ENCODE results near the gene CPNE2. TPM values are rescaled to one million over a fixed set of nuclear protein-coding genes. Genes with fewer than 3 reads are reported as not detected.

The CPNE2 gene
- total RNA-seq, 2 donors from 2014 or later, result 16.0 to 26.1 TPM

DNA sequence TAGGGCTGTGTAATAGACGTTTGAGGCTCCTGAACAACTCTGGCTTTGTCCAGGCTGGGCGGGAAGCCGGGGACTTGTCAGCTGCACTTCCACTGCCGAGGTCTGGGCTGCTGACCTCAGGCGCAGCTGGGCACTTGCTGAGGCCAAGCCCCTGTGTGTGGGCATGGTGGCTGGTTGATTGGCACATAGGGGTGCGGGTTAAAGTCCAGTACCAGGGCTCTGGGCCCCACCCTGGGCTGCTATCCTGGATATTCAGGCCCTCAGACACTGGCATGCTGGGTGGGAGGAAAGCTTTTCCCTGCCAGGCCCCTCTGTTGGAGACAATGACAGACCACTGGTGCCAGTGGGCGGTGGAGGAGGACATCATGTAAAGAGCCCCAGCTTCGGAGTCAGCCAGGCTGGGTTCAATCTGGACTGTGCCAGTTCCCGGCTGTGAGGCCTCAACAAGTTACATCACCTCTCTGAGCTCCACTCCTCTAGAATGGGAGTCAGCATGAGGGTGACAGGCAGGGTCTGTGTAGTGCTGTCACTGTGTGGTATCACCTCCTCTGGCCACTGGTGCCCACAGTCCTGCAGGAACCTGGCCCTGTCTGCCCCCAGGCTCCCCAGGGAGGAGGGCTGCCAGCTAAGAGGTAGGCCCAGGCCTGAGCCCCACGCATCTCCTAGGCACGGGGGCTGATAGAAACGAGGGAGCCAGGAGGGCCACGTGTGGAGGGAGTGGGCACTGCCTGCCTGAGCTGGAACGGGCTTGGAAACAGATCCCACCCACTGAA, 51.0 kb downstream of the CPNE2 start:
- Histone ChIP-seq H3K27ac (no peak overlapping the region), H3K9me3 (no peaks in the 10 kb centered on the region)

DNA sequence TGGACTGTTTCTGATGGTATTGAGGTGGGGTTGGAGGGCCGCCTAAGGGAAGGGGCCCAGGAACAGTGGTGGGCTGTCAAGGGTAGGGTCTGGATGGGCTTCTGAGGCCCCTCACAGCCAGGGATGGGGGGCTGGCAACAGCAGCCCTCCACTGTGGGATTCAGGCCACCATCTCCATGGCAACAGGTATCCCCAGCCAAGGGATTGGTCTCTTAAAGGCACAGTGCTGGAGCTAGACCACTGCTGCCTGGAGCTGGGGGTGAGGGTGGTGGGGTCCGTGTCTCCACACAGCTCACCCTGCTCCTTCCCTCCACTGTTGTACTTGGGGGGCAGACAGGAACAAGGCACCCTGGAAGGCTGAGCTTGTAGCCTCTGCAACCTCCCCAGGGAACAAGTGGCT, 51.6 kb downstream of the CPNE2 start:
- no peak for DNase-seq (ENCODE audit: low spot score)
- Histone ChIP-seq H3K4me3 (no peak overlapping the region), H3K27me3 (no peaks in the 10 kb centered on the region), H3K27ac (peak overlapping the region; percentile 36 to 43), H3K36me3 (no peaks in the 10 kb centered on the region), H3K4me1 (peaks cover 0 to 80% of the 10 kb centered on the region in 2 donors), H3K9me3 (no peaks in the 10 kb centered on the region)
- TF ChIP-seq, protein P1, sequence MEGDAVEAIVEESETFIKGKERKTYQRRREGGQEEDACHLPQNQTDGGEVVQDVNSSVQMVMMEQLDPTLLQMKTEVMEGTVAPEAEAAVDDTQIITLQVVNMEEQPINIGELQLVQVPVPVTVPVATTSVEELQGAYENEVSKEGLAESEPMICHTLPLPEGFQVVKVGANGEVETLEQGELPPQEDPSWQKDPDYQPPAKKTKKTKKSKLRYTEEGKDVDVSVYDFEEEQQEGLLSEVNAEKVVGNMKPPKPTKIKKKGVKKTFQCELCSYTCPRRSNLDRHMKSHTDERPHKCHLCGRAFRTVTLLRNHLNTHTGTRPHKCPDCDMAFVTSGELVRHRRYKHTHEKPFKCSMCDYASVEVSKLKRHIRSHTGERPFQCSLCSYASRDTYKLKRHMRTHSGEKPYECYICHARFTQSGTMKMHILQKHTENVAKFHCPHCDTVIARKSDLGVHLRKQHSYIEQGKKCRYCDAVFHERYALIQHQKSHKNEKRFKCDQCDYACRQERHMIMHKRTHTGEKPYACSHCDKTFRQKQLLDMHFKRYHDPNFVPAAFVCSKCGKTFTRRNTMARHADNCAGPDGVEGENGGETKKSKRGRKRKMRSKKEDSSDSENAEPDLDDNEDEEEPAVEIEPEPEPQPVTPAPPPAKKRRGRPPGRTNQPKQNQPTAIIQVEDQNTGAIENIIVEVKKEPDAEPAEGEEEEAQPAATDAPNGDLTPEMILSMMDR (IDR thresholded peaks at IDR 0.05), result no peak

More for the DNA sequence above, 51.0 kb downstream of the CPNE2 start:
- Histone ChIP-seq H3K4me3 (no peak overlapping the region), H3K36me3 (no peaks in the 10 kb centered on the region), H3K27me3 (no peaks in the 10 kb centered on the region), H3K4me1 (peaks cover 0 to 74% of the 10 kb centered on the region in 2 donors)
- no peak for DNase-seq (ENCODE audit: low spot score)
- TF ChIP-seq, protein P1 (IDR thresholded peaks at IDR 0.05), result no peak

DNA sequence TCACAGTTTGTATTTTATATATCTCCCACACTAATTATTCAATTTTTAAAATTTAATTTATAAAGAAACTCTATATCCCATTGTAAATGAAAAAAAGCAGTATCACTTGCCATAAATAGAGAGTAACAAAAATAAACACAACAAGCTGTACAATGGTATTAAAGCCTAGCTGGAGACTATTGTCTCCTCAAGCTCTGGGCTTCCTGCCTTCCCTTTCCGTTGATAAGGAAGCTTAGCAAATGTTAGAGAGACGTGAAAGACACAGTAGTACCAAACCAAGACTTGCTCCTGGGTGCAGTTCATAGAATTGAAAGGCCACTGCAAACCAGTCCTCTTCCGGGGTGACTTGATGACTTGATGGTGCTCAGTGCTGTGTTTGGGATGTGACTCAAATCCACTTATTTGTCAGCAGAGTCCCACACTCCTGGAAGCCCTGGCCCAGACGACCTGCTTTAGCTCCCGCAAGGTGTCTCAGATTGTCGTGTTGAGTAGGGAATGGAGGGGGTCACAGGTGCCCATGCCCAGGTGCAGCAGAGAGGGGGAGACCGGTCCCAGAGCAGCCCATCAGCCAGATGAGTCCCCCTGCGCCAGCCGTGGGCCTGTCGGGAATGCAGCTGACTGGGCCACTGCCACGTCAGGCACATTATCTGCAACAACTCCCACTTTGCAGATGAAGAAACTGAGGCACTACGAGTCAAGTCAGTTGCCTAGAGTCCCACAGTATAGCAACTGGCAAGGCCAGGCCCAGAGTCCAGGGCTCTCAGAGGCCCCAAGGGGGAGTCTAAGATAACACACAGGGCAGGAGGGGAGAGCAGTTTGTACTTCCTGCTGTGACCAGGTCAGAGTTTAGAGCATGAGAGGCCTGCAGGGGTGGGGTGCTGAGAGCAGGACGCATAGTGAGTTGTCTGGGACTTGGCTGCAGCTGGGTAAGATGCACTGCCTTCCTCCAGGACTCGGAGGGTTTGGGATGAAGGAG, 53.0 kb downstream of the CPNE2 start:
- TF ChIP-seq, protein P1 (IDR thresholded peaks at IDR 0.05), result no peak
- DNase-seq (ENCODE audit: low spot score), result no peak
- Histone ChIP-seq H3K9me3 (no peaks in the 10 kb centered on the region), H3K27me3 (no peaks in the 10 kb centered on the region), H3K4me3 (no peak overlapping the region), H3K36me3 (peaks cover 3% of the 10 kb centered on the region), H3K27ac (peak overlapping the region; percentile 36 to 43), H3K4me1 (peaks cover 0 to 77% of the 10 kb centered on the region in 2 donors)

DNA sequence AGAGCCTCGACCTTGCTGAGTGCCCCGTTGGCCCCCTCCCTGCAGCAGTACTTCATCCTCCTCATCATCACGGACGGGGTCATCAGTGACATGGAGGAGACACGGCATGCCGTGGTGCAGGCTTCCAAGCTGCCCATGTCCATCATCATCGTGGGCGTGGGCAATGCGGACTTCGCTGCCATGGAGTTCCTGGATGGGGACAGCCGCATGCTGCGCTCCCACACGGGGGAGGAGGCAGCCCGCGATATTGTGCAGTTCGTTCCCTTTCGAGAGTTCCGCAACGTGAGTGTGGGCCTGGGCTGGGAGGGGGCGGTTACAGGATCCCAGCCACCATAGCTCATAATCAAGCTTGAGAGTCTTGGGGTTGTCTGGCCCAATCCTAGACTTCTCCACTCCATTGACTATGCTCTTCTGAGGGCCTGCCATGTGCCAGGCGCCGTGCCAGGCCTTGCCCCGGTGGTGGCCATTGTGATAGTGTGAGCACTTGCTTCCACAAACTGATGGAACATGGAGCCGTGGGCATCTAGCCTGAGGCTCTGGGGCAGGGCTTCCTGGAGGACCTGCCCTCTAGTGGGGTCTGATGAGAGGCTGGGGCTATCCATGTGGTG, 53.8 kb downstream of the CPNE2 start:
- H3K27me3 ChIP-seq, result no peaks in the 10 kb centered on the region
- H3K9me3 ChIP-seq, result no peaks in the 10 kb centered on the region
- TF ChIP-seq, protein P1 (IDR thresholded peaks at IDR 0.05), result no peak
- peaks cover 0 to 73% of the 10 kb centered on the region in 2 donors for H3K4me1 ChIP-seq
- H3K36me3 ChIP-seq, result peaks cover 3% of the 10 kb centered on the region
- H3K27ac ChIP-seq, result no peak overlapping the region
- no peak for DNase-seq (ENCODE audit: low spot score)
- no peak overlapping the region for H3K4me3 ChIP-seq

DNA sequence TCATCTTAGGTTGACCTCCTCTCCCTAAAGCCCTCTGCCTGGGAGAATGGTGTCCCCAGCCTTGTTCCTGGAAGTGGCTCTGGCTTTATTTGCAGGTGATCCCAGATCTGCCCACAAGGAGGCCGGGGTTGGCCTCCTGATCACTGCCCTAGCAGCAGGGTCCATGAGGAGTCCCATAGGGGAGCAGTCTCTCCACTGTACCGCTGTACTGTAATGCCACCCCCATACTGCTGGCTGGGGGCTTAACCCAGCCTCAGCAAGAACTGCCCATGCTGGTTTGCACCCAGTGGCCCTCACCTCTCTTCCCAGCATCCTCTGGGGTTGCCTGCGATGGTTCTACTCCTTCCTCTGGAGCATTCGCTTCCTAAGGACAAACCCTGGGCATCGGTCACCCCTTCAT, 54.4 kb downstream of the CPNE2 start:
- H3K27ac ChIP-seq, result no peak overlapping the region

More for the DNA sequence above, 54.4 kb downstream of the CPNE2 start:
- peaks cover 0 to 67% of the 10 kb centered on the region in 2 donors for H3K4me1 ChIP-seq
- H3K4me3 ChIP-seq, result no peak overlapping the region
- no peak for DNase-seq (ENCODE audit: low spot score)
- H3K9me3 ChIP-seq, result no peaks in the 10 kb centered on the region
- no peaks in the 10 kb centered on the region for H3K27me3 ChIP-seq
- TF ChIP-seq, protein P1 (IDR thresholded peaks at IDR 0.05), result no peak
- H3K36me3 ChIP-seq, result peaks cover 3% of the 10 kb centered on the region

All from right atrium auricular region (tissue), 2 donors.